Measurements from ENCODE around the gene PUS1. TPM values are rescaled to one million over a fixed set of nuclear protein-coding genes. Genes with fewer than 3 reads are reported as not detected.

The PUS1 gene
- total RNA-seq, 1 donor from 2014 or later, result 18.8 TPM

GRCh38 chr12:131920902-131921840 lies 7.9 kb upstream of the PUS1 start:
- H3K27me3 Mint-ChIP-seq (ENCODE audit: unreplicated experiment), result no peaks in the 10 kb centered on the region
- H3K9me3 Mint-ChIP-seq (ENCODE audit: unreplicated experiment), result no peaks in the 10 kb centered on the region
- TF ChIP-seq CTCF (IDR thresholded peaks at IDR 0.05), result no peak
- peaks cover 11% of the 10 kb centered on the region for H3K36me3 Mint-ChIP-seq (ENCODE audit: unreplicated experiment)
- no peak for DNase-seq (ENCODE audit: extremely low spot score, unreplicated experiment)
- H3K27ac Mint-ChIP-seq (ENCODE audit: unreplicated experiment), result no peak overlapping the region
- no peak overlapping the region for H3K4me3 Mint-ChIP-seq (ENCODE audit: unreplicated experiment)
- peaks cover 9% of the 10 kb centered on the region for H3K4me1 Mint-ChIP-seq (ENCODE audit: unreplicated experiment)

DNA sequence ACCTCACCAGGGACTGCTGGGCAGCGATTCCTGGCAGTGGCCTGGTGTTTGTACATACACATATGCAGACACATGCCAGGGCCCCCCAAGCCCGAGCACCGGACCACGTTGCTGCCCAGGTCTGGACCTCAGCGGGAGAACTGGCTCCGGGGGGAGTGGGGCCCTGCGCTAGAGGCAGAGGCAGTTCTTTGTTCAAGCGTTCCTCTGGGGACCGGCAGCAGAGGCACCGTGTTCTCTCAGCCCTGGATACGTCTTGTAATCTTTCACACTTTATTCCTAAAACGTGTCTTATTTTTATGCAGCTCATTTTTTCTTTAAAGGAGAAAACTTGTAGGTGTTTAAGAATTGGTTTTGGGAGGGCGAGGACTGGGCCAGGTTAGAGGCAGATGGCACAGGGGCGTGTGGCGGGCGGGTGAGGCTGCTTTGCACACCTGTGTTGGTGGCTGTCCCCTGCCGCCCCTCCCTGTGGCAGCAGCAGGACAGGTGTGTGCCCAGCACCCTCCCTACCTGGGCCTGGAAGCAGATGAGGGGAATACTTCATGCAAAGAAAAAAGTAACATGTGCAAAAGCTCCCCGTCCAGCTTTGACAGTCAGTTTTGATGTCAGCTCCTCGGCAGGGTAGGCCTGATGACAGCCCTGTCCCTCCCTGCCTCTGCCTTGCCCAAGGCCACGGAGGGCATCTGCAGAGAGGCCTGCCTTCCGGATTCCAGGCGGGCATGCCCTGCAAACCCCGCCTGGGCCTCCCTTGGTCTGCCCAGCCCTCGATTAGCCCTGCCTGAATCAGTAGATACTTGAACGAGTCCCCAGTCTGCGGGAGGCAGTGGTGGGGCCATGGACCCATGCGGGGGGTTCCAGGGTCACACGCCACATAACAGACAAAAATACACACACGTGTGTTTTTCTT lies 7.0 kb upstream of the PUS1 start:
- Mint-ChIP-seq H3K9me3 (ENCODE audit: unreplicated experiment) (no peaks in the 10 kb centered on the region), H3K4me1 (ENCODE audit: unreplicated experiment) (peaks cover 9% of the 10 kb centered on the region), H3K4me3 (ENCODE audit: unreplicated experiment) (no peak overlapping the region), H3K27me3 (ENCODE audit: unreplicated experiment) (no peaks in the 10 kb centered on the region), H3K36me3 (ENCODE audit: unreplicated experiment) (peaks cover 11% of the 10 kb centered on the region), H3K27ac (ENCODE audit: unreplicated experiment) (no peak overlapping the region)
- no peak for DNase-seq (ENCODE audit: extremely low spot score, unreplicated experiment)
- no peak for TF ChIP-seq CTCF (IDR thresholded peaks at IDR 0.05)

GRCh38 chr12:131922772-131923171 lies 6.3 kb upstream of the PUS1 start:
- Mint-ChIP-seq H3K9me3 (ENCODE audit: unreplicated experiment) (no peaks in the 10 kb centered on the region), H3K36me3 (ENCODE audit: unreplicated experiment) (peaks cover 11% of the 10 kb centered on the region), H3K27ac (ENCODE audit: unreplicated experiment) (no peak overlapping the region), H3K4me1 (ENCODE audit: unreplicated experiment) (peaks cover 9% of the 10 kb centered on the region), H3K4me3 (ENCODE audit: unreplicated experiment) (no peak overlapping the region), H3K27me3 (ENCODE audit: unreplicated experiment) (no peaks in the 10 kb centered on the region)
- TF ChIP-seq CTCF (IDR thresholded peaks at IDR 0.05), result no peak
- DNase-seq (ENCODE audit: extremely low spot score, unreplicated experiment), result no peak

DNA sequence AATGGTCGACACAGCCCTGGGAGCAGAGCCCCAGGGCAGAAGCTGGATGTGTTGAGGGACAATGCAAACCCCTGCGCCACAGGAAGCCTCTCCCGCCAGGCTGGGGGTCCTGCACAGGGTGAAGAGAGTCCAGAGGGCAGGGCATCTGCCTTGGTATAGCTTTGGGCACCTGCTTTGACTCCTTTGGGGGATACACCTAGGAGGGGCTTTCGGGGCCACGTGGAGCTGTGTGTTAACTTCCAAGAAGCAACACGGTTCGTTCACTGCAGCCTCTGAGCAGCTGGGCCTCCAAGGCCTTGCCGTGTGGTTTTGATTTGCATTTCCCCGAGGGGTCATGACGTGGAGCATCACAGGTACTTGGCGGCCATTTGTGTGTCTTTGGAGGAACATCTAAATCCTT lies 5.8 kb upstream of the PUS1 start:
- Mint-ChIP-seq H3K36me3 (ENCODE audit: unreplicated experiment) (peaks cover 11% of the 10 kb centered on the region), H3K9me3 (ENCODE audit: unreplicated experiment) (no peaks in the 10 kb centered on the region), H3K27ac (ENCODE audit: unreplicated experiment) (no peak overlapping the region), H3K4me1 (ENCODE audit: unreplicated experiment) (peaks cover 9% of the 10 kb centered on the region), H3K4me3 (ENCODE audit: unreplicated experiment) (no peak overlapping the region), H3K27me3 (ENCODE audit: unreplicated experiment) (no peaks in the 10 kb centered on the region)
- TF ChIP-seq CTCF (IDR thresholded peaks at IDR 0.05), result no peak
- no peak for DNase-seq (ENCODE audit: extremely low spot score, unreplicated experiment)
